Osteocyte (in vitro differentiated cells): ENCODE measurements around the gene SPSB4. TPM values are rescaled to one million over a fixed set of nuclear protein-coding genes. Genes with fewer than 3 reads are reported as not detected.
"Not testable (repeated sequence)": the region's sequence is repeated elsewhere in the genome, so short reads cannot be mapped to it uniquely, and the experiment has no call there.

Experiments used
- DNase-seq: peaks from one replicate; pipeline ENCODE4 v3.0.0; 2021; ENCODE audit warnings: mixed read lengths; ENCODE audit not compliant: unreplicated experiment; ENCODE audit errors: extremely low spot score
- H3K27ac Mint-ChIP-seq: one replicate; pipeline ENCODE4 v1.8.0; 2021; ENCODE audit warnings: mild to moderate bottlenecking, mixed read lengths; ENCODE audit not compliant: unreplicated experiment
- H3K27me3 Mint-ChIP-seq: one replicate; pipeline ENCODE4 v1.8.0; 2021; ENCODE audit warnings: mixed read lengths; ENCODE audit not compliant: unreplicated experiment
- H3K36me3 Mint-ChIP-seq: one replicate; pipeline ENCODE4 v1.8.0; 2021; ENCODE audit warnings: mixed read lengths; ENCODE audit not compliant: unreplicated experiment
- H3K4me1 Mint-ChIP-seq: one replicate; pipeline ENCODE4 v1.8.0; 2021; ENCODE audit warnings: mixed read lengths; ENCODE audit not compliant: unreplicated experiment
- H3K4me3 Mint-ChIP-seq: one replicate; pipeline ENCODE4 v1.8.0; 2021; ENCODE audit warnings: mild to moderate bottlenecking, moderate library complexity, mixed read lengths; ENCODE audit not compliant: unreplicated experiment
- H3K9me3 Mint-ChIP-seq: one replicate; pipeline ENCODE4 v1.8.0; 2021; ENCODE audit warnings: mixed read lengths; ENCODE audit not compliant: unreplicated experiment
- CTCF ChIP-seq: fragments of 200-600 bp; sonication (generic); IDR thresholded peaks from 2 replicates; pipeline ENCODE4 v1.5.0; 2021; ENCODE audit warnings: antibody characterized with exemption, mild to moderate bottlenecking, moderate library complexity
- total RNA-seq: library from RNA; stranded (reverse); gene quantifications from 2 replicates; pipeline ENCODE4 v1.2.1, GENCODE V29; 2021

Gene SPSB4
- total RNA-seq, 1 donor from 2014 or later, result 3.3 TPM

GRCh38 chr3:141109751-141110150 is 58.6 kb downstream of the SPSB4 start:
- Mint-ChIP-seq H3K4me1 (peaks cover 8% of the 10 kb centered on the region), H3K27ac (no peak overlapping the region), H3K27me3 (no peaks in the 10 kb centered on the region), H3K36me3 (peaks cover 1% of the 10 kb centered on the region), H3K4me3 (no peak overlapping the region), H3K9me3 (no peaks in the 10 kb centered on the region)
- peak; percentile 57 for DNase-seq
- no peak for TF ChIP-seq CTCF

GRCh38 chr3:141110322-141110721 is 59.2 kb downstream of the SPSB4 start:
- DNase-seq, result no peak
- no peak for TF ChIP-seq CTCF
- no peak overlapping the region for H3K4me3 Mint-ChIP-seq
- H3K27me3 Mint-ChIP-seq, result no peaks in the 10 kb centered on the region
- no peak overlapping the region for H3K27ac Mint-ChIP-seq
- peaks cover 1% of the 10 kb centered on the region for H3K36me3 Mint-ChIP-seq
- H3K4me1 Mint-ChIP-seq, result peaks cover 13% of the 10 kb centered on the region
- no peaks in the 10 kb centered on the region for H3K9me3 Mint-ChIP-seq

DNA sequence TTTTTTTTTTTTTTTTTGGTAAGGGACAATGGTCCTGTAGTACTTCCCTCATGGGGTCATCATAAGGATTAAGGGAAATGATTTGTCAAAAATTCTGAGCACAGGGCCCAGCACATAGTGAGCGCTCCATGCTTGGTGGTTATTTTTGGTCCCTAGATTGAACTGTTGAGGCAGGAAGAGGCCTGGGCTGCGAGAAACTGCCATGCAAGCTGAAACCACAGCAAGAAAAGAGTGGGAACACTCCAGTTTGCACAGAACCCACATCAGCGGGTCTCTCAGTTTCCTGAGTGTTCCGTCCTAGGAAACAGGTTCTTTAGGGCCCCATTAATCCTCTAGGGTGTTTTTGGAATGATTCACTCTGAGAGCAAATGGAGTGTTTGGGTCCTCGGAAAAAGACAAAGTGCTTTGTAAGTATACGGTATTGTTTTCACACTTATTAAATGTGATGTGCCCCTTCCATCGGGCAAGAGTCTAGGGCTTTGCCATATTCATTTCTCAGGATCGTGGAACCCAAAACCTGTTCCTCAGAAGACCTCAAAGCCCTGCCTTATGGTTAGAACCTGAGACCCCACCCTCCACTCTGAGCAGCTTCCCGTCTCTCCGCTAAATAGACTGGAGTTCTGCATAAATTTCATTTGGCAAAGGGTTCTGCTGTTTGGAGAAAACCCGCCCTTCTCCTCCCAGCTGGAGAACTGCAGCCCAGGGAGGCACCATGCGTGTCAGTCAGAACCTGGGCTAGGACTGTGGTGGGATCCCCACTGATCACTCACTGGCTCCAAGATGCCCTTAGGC is 60.4 kb downstream of the SPSB4 start:
- H3K4me1 Mint-ChIP-seq, result peaks cover 22% of the 10 kb centered on the region
- no peaks in the 10 kb centered on the region for H3K9me3 Mint-ChIP-seq
- H3K27ac Mint-ChIP-seq, result no peak overlapping the region
- H3K27me3 Mint-ChIP-seq, result no peaks in the 10 kb centered on the region
- no peak for TF ChIP-seq CTCF
- peaks cover 1% of the 10 kb centered on the region for H3K36me3 Mint-ChIP-seq
- H3K4me3 Mint-ChIP-seq, result no peak overlapping the region
- DNase-seq, result peak; percentile 54

DNA sequence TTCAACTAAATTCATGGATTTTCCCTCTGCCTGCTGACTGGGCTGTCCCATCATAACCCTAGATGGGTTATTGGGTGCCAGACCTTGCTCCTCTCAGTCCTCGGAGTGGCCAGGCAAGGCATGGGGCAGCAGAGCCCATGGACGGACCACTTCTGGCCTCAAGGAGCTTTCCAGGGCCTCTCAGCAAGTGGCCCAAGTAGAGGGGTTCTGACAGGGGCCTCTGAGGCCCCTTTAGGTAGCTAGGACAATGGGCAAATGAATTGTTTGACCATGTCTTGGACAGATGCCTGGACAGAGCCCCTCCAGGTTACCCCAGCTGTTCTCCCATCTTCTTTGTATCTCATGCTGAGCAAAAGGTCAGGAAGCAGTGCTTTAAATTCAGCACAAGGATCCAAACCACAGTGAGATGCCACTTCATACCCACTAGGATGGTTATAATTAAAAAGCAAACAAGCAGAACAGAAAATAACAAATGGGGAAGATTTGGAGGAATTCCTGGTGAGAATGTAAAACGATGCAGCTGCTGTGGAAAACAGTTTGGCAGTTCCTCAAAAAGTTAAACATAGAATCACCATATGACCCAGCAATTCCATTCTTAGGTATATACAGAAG is 61.6 kb downstream of the SPSB4 start:
- peaks cover 1% of the 10 kb centered on the region for H3K36me3 Mint-ChIP-seq
- H3K27me3 Mint-ChIP-seq, result no peaks in the 10 kb centered on the region
- TF ChIP-seq CTCF, result no peak
- no peak overlapping the region for H3K4me3 Mint-ChIP-seq
- no peak overlapping the region for H3K27ac Mint-ChIP-seq
- peaks cover 25% of the 10 kb centered on the region for H3K4me1 Mint-ChIP-seq
- H3K9me3 Mint-ChIP-seq, result no peaks in the 10 kb centered on the region
- DNase-seq, result peak; percentile 66

- not testable (repeated sequence) for H3K9me3 Mint-ChIP-seq, H3K36me3 Mint-ChIP-seq, DNase-seq, H3K27me3 Mint-ChIP-seq, H3K27ac Mint-ChIP-seq, H3K4me3 Mint-ChIP-seq
- H3K4me1 Mint-ChIP-seq, result peaks cover 25% of the 10 kb centered on the region
These were observed 62.5 kb downstream of the SPSB4 start for GRCh38 chr3:141113680-141114079.
